Measurements from ENCODE around the gene GMPR2. TPM values are rescaled to one million over a fixed set of nuclear protein-coding genes. Genes with fewer than 3 reads are reported as not detected.

GMPR2 gene
- total and polyA plus RNA-seq, 10 donors: 42.2 to 85.6 (median 62.8) TPM

DNA sequence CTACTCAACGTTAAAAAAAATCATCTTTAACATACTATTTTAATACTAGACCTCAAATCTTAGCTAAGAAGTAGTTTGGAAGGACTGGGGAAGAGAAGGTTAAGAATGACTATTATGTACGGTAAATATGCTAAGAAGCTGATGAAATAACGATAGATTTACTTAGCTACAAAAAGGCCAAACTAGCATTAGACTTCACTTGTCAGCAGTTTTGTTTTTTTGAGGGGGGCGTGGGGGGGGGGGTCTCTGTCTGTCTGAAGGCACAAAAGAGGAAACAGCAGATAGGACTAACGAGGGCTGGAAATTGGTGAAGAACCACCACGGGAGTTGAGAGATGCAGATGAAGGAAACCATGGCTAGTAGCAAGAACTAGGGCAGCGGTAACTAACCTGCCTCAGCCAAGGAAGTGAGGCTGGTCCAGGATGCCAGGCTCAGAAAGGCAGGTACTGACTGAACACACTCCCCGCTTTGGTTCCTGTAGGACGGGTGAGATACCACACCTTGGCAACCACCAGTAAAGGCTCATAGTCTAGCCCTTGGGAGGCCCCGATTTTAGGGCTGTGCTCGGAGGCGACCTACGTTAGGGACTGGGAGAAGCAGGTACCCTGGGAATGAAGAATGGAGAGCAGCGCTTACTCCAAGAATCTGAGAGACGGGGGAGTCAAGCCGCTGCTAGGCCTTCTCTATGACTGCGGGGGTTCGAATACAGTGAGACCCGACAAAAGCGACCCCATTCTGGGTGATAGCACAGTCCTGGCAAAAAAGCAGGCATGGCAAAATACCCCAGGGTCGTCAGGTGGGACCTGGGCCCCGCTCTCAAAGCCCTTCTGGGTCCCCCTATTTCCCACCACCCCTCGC lies 1.2 kb upstream of the GMPR2 start:
- Histone ChIP-seq H3K36me3 (peaks cover 0 to 42% (median 22%) of the 10 kb centered on the region in 6 donors), H3K27me3 (replicated peaks in 1 of 7) (no peaks in the 10 kb centered on the region), H3K4me3 (peak overlapping the region; percentile 71 to 96 (median 89)), H3K9me3 (no peaks in the 10 kb centered on the region), H3K27ac (peak overlapping the region; percentile 89 to 99 (median 94)), H3K4me1 (peaks cover 25 to 90% (median 49%) of the 10 kb centered on the region in 6 donors)
- WGBS, 5 donors: 11 to 15% (median 12%) methylated on average over 19 to 23 of the region's 23 CpGs
- intact Hi-C loops (cut with DNase I; ENCODE audit: low total_unique reads): no loop called here
- DNase-seq: no peak
- TF ChIP-seq POLR2AphosphoS5 (IDR thresholded peaks at IDR 0.05): no peak
- TF ChIP-seq, protein P1, sequence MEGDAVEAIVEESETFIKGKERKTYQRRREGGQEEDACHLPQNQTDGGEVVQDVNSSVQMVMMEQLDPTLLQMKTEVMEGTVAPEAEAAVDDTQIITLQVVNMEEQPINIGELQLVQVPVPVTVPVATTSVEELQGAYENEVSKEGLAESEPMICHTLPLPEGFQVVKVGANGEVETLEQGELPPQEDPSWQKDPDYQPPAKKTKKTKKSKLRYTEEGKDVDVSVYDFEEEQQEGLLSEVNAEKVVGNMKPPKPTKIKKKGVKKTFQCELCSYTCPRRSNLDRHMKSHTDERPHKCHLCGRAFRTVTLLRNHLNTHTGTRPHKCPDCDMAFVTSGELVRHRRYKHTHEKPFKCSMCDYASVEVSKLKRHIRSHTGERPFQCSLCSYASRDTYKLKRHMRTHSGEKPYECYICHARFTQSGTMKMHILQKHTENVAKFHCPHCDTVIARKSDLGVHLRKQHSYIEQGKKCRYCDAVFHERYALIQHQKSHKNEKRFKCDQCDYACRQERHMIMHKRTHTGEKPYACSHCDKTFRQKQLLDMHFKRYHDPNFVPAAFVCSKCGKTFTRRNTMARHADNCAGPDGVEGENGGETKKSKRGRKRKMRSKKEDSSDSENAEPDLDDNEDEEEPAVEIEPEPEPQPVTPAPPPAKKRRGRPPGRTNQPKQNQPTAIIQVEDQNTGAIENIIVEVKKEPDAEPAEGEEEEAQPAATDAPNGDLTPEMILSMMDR (IDR thresholded peaks at IDR 0.05 in 8 of 11, conservative IDR thresholded peaks at IDR 0.05 in 3 of 11): no peak
- TF ChIP-seq POLR2A (IDR thresholded peaks at IDR 0.05): no peak

DNA sequence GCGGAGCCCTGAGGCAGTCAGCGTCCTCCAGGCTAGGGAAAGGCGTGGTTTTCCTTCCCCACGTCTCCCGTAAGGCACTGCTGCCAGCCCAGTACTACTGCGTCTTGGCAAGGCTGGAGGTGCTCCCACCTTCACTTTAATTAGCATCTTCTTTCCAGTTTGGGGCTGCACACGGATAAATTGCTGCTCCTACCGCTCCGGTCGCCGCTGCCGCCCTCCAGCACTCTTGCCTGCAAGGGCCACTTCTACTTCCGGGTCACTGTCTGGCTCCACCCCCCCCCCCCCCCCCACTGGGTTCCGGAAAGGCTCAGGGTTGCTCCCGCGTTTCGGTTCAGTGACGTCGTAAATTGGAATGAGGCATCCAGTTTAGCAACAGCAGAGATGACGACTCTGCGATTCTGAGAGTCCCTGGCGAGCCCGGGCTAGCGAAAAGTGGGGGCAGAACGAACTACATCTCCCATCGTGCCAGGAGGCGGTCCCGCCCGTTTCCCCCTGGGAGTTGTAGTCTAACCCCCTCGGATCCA lies 546 bp upstream of the GMPR2 start, which contains the start of gene NEDD8:
Gene NEDD8 (minus strand): TSS at position 247 of the 524 bp plus-strand sequence. CDS start 100 bp downstream, at position 147.
- no peaks in the 10 kb centered on the region for H3K9me3 ChIP-seq

DNA sequence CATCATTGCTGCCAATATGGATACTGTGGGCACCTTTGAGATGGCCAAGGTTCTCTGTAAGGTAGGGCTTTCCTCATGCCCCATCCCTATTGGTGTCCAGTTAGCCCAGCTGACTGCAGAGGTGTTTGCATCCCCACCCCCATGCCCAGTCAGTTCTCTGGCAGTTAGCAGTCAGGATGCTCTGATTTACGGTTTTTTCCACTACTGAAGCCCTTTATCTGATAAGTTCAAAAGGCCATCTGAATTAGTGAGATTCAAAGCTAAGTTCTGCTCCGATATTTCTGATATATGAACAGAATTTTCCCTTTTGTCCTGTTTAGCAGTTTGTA lies 773 bp downstream of the GMPR2 start:
- Histone ChIP-seq H3K36me3 (peaks cover 0 to 49% (median 38%) of the 10 kb centered on the region in 6 donors), H3K4me1 (peaks cover 28 to 91% (median 55%) of the 10 kb centered on the region in 6 donors), H3K4me3 (peak overlapping the region in 7 of 8 donors; percentile 77 to 96 (median 94)), H3K9me3 (no peaks in the 10 kb centered on the region), H3K27ac (peak overlapping the region; percentile 89 to 99 (median 94)), H3K27me3 (replicated peaks in 1 of 7) (no peaks in the 10 kb centered on the region)
- no peak for DNase-seq
- TF ChIP-seq POLR2A (IDR thresholded peaks at IDR 0.05) (no peak), POLR2AphosphoS5 (IDR thresholded peaks at IDR 0.05) (no peak)
- TF ChIP-seq, protein P1 (IDR thresholded peaks at IDR 0.05 in 8 of 11, conservative IDR thresholded peaks at IDR 0.05 in 3 of 11): no peak
- intact Hi-C loops (cut with DNase I; ENCODE audit: low total_unique reads): no loop called here
- 61 to 75% (median 67%) methylated on average over 2 of the region's 2 CpGs for WGBS, 5 donors

More for the DNA sequence above, 546 bp upstream of the GMPR2 start, which contains the start of gene NEDD8:
- H3K27me3 ChIP-seq (replicated peaks in 1 of 7): no peaks in the 10 kb centered on the region
- TF ChIP-seq, protein P1 (IDR thresholded peaks at IDR 0.05 in 8 of 11, conservative IDR thresholded peaks at IDR 0.05 in 3 of 11): peak in 2 of 11 experiments; percentile 4 to 32
- TF ChIP-seq POLR2A (IDR thresholded peaks at IDR 0.05) (peak in 1 of 3 donors; percentile 35), POLR2AphosphoS5 (IDR thresholded peaks at IDR 0.05) (peak; percentile 80 to 88 (median 87))
- peaks cover 25 to 90% (median 47%) of the 10 kb centered on the region in 6 donors for H3K4me1 ChIP-seq
- intact Hi-C loops (cut with DNase I; ENCODE audit: low total_unique reads): no loop called here
- WGBS, 5 donors: 0% methylated on average over 19 to 30 of the region's 30 CpGs
- peak within 1 kb of the TSS; percentile 89 to 99 (median 94) for H3K27ac ChIP-seq
- peak; percentile 91 for DNase-seq
- peaks cover 0 to 49% (median 29%) of the 10 kb centered on the region in 6 donors for H3K36me3 ChIP-seq
- peak within 1 kb of the TSS; percentile 71 to 96 (median 89) for H3K4me3 ChIP-seq

Data from spleen (tissue), 11 donors.